Astrocyte of the cerebellum (primary cell): ENCODE measurements around the gene CRTC2.

ENCODE experiments used
- DNase-seq: peaks from one replicate; pipeline ENCODE4 v3.0.0-alpha.2; 2011; ENCODE audit warnings: low read depth
- H3K4me3 ChIP-seq: 2 replicates; pipeline ENCODE4 v1.5.1; 2011; ENCODE audit warnings: mild to moderate bottlenecking, low read depth, low read length, moderate library complexity
- CTCF ChIP-seq: IDR thresholded peaks from 2 replicates; pipeline ENCODE4 v1.5.1; 2012; ENCODE audit warnings: low read length, low read depth, moderate library complexity, mild to moderate bottlenecking; ENCODE audit errors: missing control alignments
- in situ Hi-C: cut with HindIII; loops from 2 replicates; pipeline ENCODE4 v1.10.0; 2017; ENCODE audit warnings: low sequenced_read_pairs

CRTC2 gene

DNA sequence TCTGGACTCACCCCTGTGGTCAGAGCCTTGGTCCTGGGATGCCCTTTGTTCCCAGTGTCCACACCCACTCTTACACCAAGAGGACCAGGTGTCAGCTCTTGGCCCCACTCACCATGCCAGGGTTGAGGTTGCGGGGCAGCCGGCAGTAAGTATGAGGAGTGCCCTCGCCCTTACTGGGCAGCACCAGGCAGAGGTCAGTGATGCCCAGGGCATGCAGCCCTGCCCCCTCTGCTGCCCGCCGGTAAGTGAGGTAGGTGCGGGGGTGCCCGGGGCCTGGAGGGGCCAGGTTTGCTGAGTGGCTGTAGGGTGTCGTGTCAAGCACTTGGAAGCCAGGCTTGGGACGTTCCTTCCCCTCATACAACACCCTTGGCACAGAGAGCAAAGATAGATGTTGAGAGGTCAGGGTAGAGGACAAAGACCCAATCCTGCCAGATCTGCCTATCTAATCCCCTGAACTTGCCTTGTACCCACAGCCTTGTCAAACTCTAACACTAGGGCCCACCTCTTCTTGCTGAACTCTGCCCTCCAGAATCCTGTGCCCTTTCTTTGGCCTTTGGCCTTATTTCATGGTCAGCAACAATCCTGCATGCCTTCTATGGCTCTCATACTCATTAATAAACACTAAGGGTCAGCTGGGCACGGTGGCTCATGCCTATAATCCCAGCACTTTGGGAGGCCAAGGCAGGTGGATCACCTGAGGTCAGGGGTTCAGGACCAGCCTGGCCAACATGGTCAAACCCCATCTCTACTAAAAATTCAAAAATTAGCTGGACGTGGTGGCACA lies 15.5 kb downstream of the CRTC2 start:
- in situ Hi-C loops, result no loop called here
- no peak for DNase-seq
- no peak for TF ChIP-seq CTCF
- no peak overlapping the region for H3K4me3 ChIP-seq

GRCh38 chr1:153941826-153942725 lies 16.3 kb downstream of the CRTC2 start:
- TF ChIP-seq CTCF, result no peak
- in situ Hi-C loops, result no loop called here
- no peak for DNase-seq
- H3K4me3 ChIP-seq, result no peak overlapping the region

DNA sequence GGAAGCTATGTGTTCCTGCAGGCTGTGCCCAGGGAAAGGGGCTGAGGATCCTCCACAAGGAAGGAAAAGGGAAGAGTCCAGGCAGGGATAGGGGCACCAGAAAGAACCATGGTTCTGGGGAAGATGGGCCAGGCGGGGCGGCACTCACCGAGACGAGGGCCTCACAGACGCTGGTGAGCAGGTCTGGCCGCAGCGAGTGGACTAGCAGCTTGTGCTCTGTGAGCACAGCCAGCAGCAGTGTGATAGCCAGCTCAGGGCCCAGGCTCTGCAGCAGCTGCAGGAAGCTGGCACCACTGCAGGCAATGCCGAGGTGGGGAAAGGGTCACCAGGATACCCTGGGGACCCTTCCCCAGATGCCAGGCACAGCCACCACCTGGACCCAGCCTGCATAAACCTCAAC lies 17.7 kb downstream of the CRTC2 start:
- TF ChIP-seq CTCF, result no peak
- in situ Hi-C loops, result no loop called here
- no peak for DNase-seq

DNA sequence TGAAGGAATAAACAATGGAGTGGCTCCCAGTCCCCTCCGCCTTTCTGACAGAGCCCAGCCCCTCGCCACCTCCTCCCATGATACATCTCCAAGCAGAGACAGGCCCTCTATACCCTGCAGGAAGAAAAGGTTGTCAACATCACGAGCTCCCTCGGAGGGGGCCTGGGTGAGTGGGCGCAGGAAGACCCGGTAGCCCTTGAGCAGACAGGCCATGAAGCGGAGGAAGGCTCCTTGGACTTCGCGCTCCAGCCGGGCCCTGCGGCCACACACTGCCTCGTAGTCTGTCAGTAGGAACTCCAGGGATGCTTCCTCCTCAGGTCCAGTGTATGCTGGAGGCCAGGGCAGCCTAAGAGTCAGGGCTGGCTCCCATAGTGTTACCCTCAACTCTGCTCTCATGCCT lies 18.9 kb downstream of the CRTC2 start:
- in situ Hi-C loops, result no loop called here
- TF ChIP-seq CTCF, result no peak
- no peak overlapping the region for H3K4me3 ChIP-seq
- no peak for DNase-seq

More for the DNA sequence above, 17.7 kb downstream of the CRTC2 start:
- no peak overlapping the region for H3K4me3 ChIP-seq

DNA sequence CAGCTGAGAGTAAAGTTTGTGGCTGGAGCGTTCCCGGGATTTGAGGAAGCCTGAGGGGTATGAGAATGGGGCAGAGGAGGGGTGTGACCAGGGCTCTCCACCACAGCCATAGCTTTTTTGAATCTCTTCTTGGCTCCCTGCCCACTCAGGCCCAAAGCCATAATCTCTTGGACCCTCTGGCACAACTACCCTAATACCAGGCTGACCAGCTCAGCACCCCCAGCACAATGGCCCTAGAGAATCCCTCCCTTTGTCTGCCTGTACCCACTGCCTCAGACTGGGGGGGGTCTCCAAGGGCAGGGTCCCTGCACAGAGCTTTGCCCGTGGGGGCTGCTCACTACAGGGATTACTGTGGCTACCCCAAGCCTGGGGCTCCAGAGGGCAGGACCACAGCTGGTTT lies 19.4 kb downstream of the CRTC2 start:
- in situ Hi-C loops, result no loop called here
- no peak for TF ChIP-seq CTCF
- no peak for DNase-seq
- no peak overlapping the region for H3K4me3 ChIP-seq

DNA sequence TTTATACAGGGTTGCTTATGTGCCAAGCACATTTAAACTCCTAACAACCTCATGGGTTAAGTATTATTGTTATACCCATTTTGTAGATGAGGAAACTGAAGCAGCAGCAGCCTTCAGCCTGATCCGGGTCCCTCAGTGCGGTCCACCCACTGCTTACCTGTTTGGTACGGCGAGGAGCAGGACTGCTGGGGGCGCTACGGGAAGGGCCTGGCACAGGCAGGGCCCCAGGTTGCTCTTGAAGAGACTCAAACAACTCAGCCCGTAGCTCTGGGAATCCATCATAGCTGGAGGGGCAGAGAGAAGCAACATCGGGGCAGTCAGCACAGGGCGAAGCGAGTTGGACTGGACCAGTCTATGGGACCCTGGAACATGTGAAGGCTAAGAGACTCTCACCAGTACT lies 21.1 kb downstream of the CRTC2 start:
- no peak overlapping the region for H3K4me3 ChIP-seq
- in situ Hi-C loops, result no loop called here
- no peak for DNase-seq
- TF ChIP-seq CTCF, result no peak
